HG02852 (cell line): Measurements from ENCODE around the gene ATP6V0E1.

Experiments
- ATAC-seq: cut with Tn5 transposase; IDR thresholded peaks from one replicate; pipeline ENCODE4 v1.9.1; 2021; ENCODE audit warnings: mild to moderate bottlenecking, moderate library complexity; ENCODE audit not compliant: unreplicated experiment

The ATP6V0E1 gene

GRCh38 chr5:172956228-172956627 is 27.3 kb upstream of the ATP6V0E1 start:
- ATAC-seq, result no peak

GRCh38 chr5:172956936-172957335 is 26.6 kb upstream of the ATP6V0E1 start:
- no peak for ATAC-seq

- no peak for ATAC-seq
Observed at GRCh38 chr5:172957458-172957857, 26.1 kb upstream of the ATP6V0E1 start.

- ATAC-seq, result peak; percentile 60
Observed at GRCh38 chr5:172958331-172959046, 25.1 kb upstream of the ATP6V0E1 start.

GRCh38 chr5:172959824-172960799 is 23.5 kb upstream of the ATP6V0E1 start:
- ATAC-seq, result no peak

GRCh38 chr5:172969921-172970320 is 13.7 kb upstream of the ATP6V0E1 start:
- no peak for ATAC-seq

- no peak for ATAC-seq
Observed at GRCh38 chr5:172971482-172971881, 12.1 kb upstream of the ATP6V0E1 start.

- ATAC-seq, result no peak
Observed at GRCh38 chr5:172972552-172972951, 11.0 kb upstream of the ATP6V0E1 start.

GRCh38 chr5:172973127-172973916 is 10.2 kb upstream of the ATP6V0E1 start:
- no peak for ATAC-seq

- ATAC-seq, result no peak
Observed at GRCh38 chr5:172973931-172974330, 9.6 kb upstream of the ATP6V0E1 start.

- ATAC-seq, result no peak
Observed at GRCh38 chr5:172975289-172975688, 8.3 kb upstream of the ATP6V0E1 start.

- no peak for ATAC-seq
Observed at GRCh38 chr5:172979778-172980177, 3.8 kb upstream of the ATP6V0E1 start.

- no peak for ATAC-seq
Observed at GRCh38 chr5:172981931-172982330, 1.6 kb upstream of the ATP6V0E1 start.

- ATAC-seq, result peak; percentile 52
Observed at GRCh38 chr5:172984244-172984953, 828 bp downstream of the ATP6V0E1 start.

GRCh38 chr5:172985596-172985995 is 2.0 kb downstream of the ATP6V0E1 start:
- no peak for ATAC-seq

- ATAC-seq, result no peak
Observed at GRCh38 chr5:172988276-172988675, 4.7 kb downstream of the ATP6V0E1 start.

- no peak for ATAC-seq
Observed at GRCh38 chr5:172990776-172991175, 7.2 kb downstream of the ATP6V0E1 start.

GRCh38 chr5:172994405-172994804 is 10.8 kb downstream of the ATP6V0E1 start:
- ATAC-seq, result no peak

- ATAC-seq, result no peak
Observed at GRCh38 chr5:172999372-172999973, 15.9 kb downstream of the ATP6V0E1 start.

- no peak for ATAC-seq
Observed at GRCh38 chr5:172999974-173000373, 16.4 kb downstream of the ATP6V0E1 start.
